ENCODE measurements around the gene MAP3K1.

- TF ChIP-seq POLR2AphosphoS5 (IDR thresholded peaks at IDR 0.05) = no peak
- TF ChIP-seq CTCF (IDR thresholded peaks at IDR 0.05) = no peak
- no peak for TF ChIP-seq POLR2A (IDR thresholded peaks at IDR 0.05)
These were observed 48.4 kb upstream of the MAP3K1 start for GRCh38 chr5:56766926-56767325.

Measured in prostate gland (tissue), 2 donors.